CD1c-positive myeloid dendritic cell (primary cell): Measurements from ENCODE around the gene ATPAF2.

Experiments
- DNase-seq: peaks from one replicate; pipeline ENCODE4 v3.0.0-alpha.2; 2016; ENCODE audit errors: extremely low spot score

The ATPAF2 gene

DNA sequence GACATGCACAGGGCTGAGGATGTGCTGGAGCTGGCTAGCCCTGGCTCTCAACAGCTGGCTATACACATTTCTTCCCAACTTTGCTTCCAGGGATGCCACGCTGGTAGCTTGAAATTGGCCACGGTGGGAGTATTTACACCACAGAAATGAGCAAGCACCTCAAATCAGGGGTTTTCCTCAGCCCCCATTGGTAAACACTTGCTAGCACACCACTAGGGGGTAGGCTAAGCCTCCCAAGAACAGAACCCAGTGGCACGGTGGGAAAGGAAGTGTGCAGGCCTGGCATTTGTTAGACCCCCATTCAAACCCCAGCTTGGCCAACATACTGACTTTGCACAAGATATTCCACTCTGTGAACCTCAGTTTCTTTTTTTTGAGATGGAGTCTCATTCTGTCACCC is 53.4 kb downstream of the ATPAF2 start:
- no peak for DNase-seq

DNA sequence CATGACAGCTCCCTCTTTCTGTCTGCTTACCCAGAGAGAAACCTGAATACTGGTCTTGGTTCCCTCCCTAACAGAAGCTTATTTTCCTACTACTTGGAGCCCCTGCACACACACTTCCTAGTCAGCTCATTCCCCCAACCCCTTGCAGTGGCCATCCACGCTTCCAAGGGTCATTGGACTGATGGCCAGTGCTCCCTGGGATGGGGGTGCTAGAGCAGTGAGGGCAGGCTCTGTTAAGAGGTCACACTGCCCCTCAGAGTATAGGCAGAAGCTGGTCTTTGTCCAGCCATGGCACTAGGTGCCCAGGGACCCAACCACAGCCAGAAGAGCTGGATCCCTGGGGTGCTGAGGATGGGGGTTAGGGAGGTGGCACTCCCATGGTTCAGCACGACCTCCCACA is 53.8 kb downstream of the ATPAF2 start:
- no peak for DNase-seq

GRCh38 chr17:17983776-17984175 is 55.2 kb downstream of the ATPAF2 start:
- DNase-seq: no peak

GRCh38 chr17:17983376-17983775 is 55.6 kb downstream of the ATPAF2 start:
- DNase-seq: no peak

DNA sequence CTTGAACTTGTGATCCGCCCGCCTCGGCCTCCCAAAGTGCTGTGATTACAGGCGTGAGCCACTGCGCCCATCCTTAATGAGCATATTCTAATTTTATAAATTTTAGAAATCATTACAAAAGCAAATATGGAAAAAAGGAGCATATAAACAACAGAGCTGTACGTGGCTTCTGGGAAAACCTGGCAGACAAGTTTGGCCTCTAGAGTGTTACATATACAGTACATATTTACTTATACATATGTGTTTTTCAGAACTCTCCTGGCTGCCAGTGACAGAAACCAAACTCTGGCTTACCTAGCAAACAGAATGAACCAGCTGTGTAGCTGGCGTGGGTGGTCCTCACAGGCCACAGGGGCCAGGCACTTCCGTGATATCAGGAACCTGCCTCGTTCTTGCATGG is 56.2 kb downstream of the ATPAF2 start:
- no peak for DNase-seq

DNA sequence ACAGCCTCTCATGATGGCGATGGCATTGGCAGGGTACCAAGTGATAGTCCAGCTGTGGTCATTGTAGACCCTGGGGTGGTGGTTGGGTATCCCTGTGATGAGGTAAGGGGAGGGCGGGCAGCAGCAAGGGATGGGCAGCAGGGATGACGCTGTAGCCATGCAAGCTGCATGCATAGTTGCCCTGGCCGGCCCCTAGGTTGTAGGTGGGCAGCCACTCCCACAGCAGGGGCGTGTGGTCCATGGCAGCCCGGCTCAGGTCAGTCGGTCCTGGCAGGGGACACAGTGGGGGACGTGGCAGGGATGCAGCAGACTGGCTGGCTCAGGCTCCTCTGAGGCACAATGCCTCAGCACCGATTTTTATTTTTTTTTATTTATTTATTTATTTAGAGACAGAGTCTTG is 57.6 kb downstream of the ATPAF2 start:
- DNase-seq: no peak

DNA sequence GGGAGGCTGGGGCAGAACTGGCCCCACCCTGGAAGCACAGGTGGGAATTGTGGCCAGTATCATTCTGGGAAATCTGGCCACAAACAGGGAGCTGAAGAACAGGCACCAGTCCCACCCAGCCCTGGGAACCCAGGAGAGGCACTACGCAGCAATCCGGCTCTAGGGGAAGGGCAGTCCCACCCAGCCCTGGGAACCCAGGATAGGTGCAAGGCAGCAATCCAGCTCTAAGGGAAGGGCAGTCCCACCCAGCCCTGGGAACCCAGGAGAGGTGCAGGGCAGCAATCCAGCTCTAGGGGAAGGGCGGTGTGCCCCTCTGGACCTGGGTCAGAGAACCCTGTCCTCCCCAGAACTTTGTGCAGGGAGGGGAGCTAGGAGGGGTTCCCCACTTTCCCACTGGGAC is 59.2 kb downstream of the ATPAF2 start:
- no peak for DNase-seq

DNA sequence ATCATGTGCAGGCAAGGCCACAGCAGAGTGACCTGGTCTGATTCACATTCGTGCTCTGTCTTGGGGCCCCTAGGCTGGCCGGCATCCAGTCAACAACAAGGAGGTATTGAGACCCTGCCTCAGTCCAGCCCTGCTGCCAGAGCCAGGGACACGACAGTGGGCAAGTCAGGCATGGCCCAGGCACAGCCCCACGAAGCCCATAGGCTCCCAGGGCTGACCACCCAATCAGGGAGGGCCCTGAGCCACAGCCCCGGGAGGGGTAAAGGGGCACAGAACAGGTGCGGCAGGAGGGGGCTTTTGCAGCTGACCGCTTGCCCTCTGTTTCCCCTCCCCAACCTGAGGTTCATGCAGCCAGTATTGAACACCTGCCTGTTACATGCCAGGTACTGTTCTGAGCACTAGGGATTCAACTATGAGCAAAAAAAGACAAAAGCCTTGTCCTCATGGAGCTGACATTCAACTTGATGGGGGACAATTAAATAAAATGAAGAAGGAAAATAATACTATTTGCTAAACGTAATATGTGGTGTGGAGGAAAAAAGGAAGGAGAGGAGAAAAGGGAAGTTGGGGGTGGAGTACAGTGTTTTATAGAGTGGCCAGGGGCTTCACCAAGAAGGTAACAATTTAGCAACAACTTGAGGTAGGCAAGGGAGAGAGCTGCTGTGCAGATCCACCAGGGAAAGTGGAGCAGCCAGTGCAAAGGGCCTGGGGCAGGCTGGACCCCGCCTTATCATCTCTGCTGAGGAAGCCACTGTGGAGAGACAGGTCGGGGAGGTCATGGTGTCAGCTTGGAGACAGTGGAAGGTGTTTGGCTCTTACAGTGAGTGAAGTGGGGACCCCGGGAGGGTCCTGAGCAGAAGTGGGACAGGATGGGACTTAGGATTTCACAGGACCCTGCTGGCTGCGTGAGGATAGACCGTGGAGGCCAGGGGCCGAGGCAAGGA is 60.2 kb downstream of the ATPAF2 start:
- DNase-seq: peak; percentile 41

DNA sequence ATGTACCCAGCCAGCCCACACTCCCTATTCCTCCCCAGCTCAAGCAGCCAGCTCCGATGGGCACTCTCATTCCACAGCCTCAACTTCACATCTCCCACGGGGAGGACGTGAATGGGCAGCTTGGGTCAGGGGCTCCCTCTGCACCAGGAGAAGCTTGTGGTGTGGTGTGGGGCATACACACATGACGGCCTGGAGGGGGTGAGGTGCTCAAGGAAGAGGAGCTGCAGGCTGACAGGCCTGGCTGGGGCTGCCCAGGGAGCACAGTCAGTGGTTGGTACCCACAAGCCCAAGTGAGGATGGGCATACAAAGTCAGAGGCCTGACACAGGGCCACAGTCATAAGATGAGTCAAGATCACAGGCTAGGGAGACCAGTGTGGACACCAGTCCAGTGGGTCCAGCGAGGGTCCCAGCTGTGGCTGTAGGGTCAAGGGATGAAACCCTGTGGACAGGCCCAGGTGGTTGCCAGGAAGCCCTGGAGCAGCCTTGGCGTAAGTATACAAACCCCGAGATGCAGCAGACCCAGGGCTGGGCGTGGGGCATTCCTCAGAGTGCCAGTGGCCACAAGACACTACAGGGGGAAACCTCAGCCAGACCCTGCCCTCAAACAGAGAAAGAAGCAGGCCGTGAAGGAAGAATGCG is 61.9 kb downstream of the ATPAF2 start:
- DNase-seq: no peak

DNA sequence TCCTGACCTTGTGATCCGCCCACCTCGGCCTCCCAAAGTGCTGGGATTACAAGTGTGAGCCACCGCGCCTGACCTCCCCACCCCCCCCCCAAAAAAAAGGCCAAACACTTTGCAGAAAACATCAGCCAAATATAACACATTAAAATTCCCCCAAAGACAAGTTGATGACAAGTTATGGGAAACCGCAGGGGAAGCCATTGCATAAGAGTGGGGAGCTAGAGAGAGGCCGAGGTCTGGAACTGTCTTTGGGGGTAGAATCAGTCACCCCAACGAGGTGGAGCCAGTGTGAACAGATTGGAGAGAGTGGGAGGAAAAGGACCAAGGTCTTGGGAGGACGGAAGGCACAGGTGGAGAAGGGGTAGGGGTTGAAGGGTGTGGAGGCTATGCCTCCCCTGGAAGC is 63.5 kb downstream of the ATPAF2 start:
- DNase-seq: peak; percentile 33

DNA sequence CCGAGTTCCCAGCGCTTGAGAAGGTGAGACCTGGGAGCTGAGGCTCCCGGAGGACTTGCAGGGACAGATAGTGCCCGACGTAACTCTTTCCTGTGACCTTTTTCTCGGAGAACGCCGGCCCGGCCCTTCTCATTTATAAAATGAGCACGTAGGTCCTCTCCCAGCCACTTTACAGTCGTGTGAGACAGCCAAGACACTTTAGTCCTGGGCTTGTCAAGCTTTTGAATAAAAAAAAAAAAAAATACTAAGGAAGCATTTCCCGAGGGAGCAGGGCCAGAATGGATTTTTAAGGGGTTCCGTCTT is 66.1 kb downstream of the ATPAF2 start:
- no peak for DNase-seq

GRCh38 chr17:17972126-17972951 is 66.6 kb downstream of the ATPAF2 start, which contains the start of the genes DRC3 and TOM1L2:
Gene DRC3 (plus strand): TSS chr17:17972862. CDS start chr17:17977599, 4,737 bp downstream.
Gene TOM1L2 (minus strand): TSS chr17:17972400. CDS start chr17:17972313, 87 bp downstream.
- peak; percentile 100 for DNase-seq

DNA sequence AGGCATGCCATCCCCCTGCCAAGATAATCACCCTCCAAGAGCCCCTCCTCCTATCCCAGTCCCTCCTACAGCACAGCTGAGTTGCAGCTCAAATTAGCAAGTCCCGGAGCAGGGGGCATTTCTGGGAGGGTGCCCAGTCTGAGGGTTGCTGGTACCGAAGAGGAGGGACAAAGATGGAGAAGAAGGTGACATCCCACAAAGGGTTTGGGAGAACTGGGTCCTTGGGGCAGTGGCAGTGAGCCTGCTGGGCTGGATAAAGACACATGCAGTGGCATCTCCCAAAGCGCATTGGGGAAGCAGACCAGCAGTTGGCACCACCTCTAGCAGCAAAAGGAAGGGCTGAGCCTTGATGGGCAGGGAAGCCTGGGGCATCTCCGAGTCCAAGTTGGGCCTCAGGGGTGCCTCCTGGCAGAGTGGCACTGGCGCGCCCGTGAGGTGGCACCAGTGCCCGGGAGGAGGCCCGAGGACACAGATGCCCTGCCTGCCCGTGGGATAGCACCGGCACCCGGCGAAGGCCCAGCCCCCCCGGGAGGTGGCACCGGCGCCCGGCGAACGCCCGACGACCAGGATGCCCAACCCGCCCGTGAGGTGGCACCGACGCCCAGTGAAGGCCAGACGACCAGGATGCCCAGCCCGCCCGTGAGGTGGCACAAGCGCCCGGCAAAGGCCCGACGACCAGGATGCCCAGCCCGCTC is 67.4 kb downstream of the ATPAF2 start:
- DNase-seq: peak; percentile 10

- DNase-seq: no peak
These were observed 68.1 kb downstream of the ATPAF2 start for GRCh38 chr17:17970699-17971430.
